ENCODE results near the gene SERPING1.
"Not testable (repeated sequence)": the region's sequence is repeated elsewhere in the genome, so short reads cannot be mapped to it uniquely, and the experiment has no call there.

The SERPING1 gene

DNA sequence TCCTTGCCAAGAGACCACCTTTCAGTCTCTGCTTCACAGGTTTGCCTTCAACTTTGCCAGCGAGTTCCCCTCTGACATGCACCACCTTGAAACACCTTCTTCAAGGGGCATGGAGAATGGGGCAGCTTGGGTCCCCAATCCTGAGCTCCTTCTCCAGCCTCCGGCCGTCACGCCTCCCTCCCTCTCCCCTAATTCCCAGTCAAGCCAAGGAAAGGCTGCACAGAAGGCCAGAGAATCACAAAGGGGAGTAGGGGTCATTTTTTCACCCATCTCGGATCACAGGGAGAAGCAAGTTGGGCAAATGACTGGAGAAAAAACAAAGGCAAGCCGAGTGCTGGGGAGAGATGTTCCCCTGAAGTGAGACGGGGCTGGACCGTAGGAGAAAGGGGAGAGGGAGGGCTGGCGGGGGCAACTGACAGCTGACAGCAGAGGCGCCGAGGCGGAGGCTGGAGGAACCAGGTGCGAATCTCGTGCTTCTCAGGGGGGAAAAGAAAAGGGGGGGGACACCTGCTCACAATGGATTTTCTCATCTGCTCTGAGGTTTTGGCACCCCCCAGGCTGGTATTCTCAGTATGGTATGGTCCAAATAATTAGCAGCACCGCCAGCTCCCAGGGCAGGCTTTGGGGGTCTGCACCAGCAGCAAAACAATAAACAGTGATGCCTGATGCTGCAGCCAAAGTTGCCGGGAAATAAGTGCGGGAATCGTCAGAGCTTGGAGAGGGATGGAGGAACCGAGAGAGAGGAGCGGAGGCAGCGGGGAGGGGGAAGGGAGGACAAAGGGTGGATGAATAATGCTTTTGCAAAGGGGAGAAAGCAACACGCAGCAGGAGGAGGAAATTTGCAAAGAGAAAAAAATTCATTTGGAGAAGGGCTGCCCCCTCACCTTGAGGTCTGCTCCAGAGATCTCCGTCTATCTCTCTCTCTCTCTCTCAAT, 51.6 kb downstream of the SERPING1 start:
- DNase-seq (ENCODE audit: low read depth) = no peak
- H3K4me3 ChIP-seq (ENCODE audit: low read depth, low read length) = peak overlapping the region; percentile 59

DNA sequence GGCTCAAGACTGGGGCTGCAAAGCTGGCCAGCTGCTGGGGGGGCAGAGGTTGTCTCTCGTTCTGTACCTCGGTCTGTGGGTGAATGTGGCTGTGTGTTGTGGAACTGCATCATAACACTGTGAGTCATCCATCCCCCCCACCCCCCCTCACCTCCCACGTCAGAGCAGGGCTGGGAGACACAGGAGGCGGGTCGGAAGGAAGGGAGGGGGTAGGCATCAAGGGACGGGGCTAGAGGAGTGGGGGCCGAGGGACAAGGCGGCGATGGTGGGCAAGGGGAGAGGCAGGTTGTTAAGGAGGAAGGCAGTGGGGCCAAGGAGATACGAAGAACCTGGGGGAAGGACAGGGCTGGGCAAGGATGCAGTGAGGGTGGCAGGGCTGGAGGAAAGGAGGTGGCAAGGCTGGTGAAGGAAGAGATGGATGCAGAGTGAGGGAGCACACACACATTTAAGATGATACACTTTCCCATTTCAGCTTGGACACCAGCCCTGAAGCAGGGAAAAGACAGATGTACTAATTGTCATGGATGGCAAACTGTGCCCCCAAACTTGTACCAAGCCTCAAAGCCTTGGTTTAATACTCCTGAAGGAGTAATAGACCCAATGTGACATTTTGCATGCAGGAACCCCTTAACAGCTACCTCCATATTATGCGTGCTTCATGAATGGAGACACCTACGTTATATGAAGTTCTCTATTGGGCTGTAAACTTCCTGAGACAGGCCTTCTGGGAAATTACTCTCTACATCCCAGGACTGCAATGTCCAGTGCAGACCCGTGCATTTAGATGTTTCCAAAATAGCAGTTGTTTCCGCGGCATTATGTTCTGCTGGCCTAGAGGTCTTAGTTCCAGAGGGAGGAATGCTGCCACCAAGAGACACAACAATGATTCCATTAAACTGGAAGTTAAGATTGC, 52.6 kb downstream of the SERPING1 start, which contains the start of gene YPEL4:
YPEL4 (minus strand) TSS at position 87 of the 913 bp plus-strand sequence. CDS start 2,805 bp downstream, outside the sequence.
- peak within 1 kb of the TSS; percentile 59 for H3K4me3 ChIP-seq (ENCODE audit: low read depth, low read length)
- DNase-seq (ENCODE audit: low read depth) = peak; percentile 61

DNA sequence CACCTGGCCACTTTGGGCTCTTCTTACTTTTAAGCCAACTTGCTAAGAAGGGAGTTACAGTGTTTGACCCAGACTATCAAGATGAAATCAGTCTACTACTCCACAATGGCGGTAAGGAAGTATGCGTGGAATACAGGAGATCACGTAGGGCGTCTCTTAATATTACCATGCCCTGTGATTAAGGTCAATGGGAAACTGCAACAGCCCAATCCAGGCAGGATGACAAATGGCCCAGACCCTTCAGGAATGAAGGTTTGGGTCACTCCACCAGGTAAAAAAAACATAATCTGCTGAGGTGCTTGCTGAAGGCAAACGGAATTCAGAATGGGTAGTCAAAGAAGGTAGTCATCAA, 53.2 kb downstream of the SERPING1 start:
- no peak for DNase-seq (ENCODE audit: low read depth)
- H3K4me3 ChIP-seq (ENCODE audit: low read depth, low read length) = no peak overlapping the region

DNA sequence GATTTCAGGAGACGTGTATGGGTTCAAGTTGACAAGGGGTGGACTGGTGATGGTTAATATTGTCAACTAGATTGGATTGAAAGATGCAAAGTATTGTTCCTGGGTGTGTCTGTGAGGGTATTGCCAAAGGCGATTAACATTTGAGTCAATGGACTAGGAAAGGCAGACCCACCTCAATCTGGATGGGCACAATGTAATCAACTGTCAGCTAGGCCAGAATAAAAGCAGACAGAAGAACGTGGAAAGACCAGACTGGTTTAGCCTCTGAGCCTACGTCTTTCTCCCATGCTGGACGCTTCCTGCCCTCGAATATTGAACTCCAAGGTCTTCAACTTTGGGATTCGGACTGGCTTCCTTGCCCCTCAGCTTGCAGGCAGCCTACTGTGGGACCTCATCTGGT, 53.9 kb downstream of the SERPING1 start:
- no peak overlapping the region for H3K4me3 ChIP-seq (ENCODE audit: low read depth, low read length)
- no peak for DNase-seq (ENCODE audit: low read depth)

DNA sequence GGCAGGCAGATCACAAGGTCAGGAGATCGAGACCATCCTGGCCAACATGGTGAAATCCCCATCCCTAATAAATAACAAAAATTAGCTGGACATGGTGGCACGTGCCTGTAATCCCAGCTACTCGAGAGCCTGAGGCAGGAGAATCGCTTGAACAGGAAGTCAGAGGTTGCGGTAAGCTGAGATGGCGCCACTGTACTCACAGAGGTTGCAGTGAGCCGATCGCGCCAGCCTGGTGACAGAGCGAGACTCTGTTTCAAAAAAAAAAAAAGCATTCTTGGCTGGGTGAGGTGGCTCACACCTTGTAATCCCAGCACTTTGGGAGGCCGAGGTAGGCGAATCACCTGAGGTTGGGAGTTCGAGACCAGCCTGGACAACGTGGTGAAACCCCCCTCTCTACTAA, 54.7 kb downstream of the SERPING1 start:
- H3K4me3 ChIP-seq (ENCODE audit: low read depth, low read length); DNase-seq (ENCODE audit: low read depth): not testable (repeated sequence)

DNA sequence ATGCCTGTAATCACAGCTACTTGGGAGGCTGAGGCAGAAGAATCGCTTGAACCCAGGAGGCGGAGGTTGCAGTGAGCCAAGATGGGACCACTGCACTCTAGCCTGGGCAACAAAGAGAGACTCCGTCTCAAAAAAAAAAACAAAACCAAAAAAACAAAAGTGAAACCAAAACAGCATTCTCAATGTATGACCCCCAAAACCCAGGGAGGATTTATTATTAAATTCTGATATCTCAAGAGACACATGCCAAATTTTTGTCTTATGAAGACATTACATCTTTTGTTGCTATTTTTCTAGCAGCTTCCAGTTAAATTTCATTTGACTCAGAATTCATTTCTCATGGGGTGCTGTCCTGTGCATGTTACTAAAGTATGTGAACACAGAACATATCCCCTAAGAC, 55.2 kb downstream of the SERPING1 start:
- DNase-seq (ENCODE audit: low read depth) = no peak
- no peak overlapping the region for H3K4me3 ChIP-seq (ENCODE audit: low read depth, low read length)

DNA sequence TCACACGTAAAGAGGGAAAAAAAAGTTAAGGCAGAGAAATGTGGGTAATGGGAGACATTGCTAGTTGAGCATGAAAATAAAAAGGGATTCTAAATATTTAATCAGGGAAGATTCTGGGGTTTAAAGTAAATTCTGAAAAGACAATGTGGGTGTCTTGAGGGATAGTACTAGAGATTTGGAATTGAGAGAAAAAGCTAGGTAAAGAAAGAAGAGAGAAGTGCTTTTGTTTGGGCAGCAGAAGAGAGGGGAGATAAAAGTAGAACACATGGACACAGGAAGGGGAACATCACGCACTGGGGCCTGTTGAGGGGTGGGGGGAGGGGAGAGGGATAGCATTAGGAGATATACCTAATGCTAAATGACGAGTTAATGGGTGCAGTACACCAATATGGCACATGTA, 55.7 kb downstream of the SERPING1 start:
- H3K4me3 ChIP-seq (ENCODE audit: low read depth, low read length) = no peak overlapping the region
- no peak for DNase-seq (ENCODE audit: low read depth)

DNA sequence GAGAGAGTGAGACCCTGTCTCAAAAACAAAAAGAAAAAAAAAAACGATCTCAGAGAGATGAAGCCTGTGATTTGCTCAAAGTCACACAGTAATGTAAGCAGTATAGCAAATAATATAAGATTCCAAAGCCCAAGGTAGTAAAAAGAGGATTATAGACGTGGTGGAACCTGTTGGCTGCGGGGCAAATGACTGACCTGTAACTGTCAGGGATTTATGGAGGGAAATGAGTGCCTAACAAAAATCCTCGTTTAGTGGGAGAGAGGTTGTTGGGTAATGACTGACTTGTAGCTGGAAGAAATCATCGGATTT, 59.4 kb downstream of the SERPING1 start:
- H3K4me3 ChIP-seq (ENCODE audit: low read depth, low read length) = peak overlapping the region; percentile 76
- no peak for DNase-seq (ENCODE audit: low read depth)

DNA sequence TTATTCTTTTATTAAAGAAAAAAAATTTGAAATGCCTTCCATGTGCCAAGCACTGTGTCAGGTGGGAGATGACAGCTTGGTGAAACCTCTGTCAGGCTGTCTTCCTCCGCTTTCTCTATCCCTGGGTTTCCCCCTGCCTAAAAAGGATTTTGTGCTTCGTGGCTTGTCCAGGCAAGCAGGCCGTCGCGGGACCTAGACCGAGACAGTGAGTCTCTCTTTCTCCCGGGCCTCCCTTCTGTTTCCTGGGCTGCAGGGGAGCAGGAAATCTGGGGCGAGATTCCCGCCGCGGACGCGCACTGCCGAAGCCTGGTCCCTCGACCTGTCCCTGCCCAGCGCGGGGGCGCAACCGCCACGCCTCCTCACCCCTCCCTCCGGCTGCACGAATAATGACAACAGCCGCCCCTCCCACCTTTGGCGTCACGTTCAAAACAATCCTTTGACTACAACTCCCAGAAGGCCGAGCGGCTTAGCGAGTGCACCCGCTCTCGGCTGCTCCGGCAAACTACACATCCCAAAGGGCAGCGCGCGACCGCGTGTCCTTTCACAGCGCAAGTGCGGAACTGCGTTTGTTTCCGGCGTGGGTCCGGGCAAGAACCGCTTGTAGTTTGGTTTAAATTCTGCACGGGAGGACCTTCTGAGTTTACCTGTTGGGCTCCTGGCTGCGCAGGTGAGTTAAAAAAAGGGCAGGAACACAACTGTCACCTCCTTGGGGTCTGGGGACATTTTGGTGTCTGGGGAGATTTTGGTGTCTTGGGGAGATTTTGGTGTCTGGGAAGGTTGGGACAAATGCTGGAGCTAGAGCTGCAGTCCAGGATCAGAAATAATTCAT, 59.9 kb downstream of the SERPING1 start, which contains the start of gene CLP1:
CLP1 (plus strand) TSS at position 569 of the 829 bp plus-strand sequence. CDS start 1,715 bp downstream, outside the sequence.
- H3K4me3 ChIP-seq (ENCODE audit: low read depth, low read length) = peak within 1 kb of the TSS; percentile 76
- DNase-seq (ENCODE audit: low read depth) = peak; percentile 96

DNA sequence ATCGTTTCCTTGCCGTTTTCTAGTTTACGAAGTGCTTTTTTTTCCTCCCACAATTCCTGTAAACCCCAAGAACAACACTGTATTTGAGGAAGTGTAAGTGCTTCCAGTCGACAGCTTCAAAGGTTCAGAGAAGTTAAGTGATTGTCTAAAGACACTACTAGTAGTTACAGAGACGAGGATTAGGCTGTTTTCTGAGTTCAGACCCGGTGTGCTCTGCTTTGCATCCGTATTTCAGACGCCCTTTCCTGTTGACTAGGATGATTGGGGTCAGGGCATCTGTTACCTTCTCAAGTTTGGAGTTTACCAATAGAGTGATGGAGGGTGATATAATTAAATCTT, 60.5 kb downstream of the SERPING1 start:
- DNase-seq (ENCODE audit: low read depth) = no peak
- peak overlapping the region; percentile 76 for H3K4me3 ChIP-seq (ENCODE audit: low read depth, low read length)

DNA sequence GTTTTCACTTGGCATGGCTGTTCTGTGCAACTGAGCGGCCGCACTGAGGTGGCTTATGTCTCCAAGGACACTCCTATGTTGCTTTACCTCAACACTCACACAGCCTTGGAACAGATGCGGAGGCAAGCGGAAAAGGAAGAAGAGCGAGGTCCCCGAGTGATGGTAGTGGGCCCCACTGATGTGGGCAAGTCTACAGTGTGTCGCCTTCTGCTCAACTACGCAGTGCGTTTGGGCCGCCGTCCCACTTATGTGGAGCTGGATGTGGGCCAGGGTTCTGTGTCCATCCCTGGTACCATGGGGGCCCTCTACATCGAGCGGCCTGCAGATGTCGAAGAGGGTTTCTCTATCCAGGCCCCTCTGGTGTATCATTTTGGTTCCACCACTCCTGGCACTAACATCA, 62.2 kb downstream of the SERPING1 start:
- DNase-seq (ENCODE audit: low read depth) = no peak
- no peak overlapping the region for H3K4me3 ChIP-seq (ENCODE audit: low read depth, low read length)

DNA sequence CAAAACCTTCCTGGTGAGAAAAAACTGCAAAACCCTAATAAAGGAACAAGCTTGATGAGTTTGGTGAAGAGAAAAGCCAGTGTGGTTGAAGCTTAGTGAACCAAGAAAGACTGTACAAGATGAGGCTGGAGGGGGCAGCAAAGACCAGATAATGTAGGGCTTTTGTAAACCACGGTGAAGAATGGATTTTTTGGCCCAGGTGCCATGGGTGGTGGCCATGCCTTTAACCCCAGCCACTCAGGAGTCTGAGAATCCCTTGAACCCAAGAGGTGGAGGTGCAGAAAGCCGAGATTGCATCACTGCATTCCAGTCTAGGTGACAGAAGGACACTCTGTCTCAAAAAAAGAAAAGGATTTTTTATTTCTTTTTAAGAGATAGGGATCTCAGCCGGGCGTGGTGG, 65.4 kb downstream of the SERPING1 start:
- no peak for DNase-seq (ENCODE audit: low read depth)
- H3K4me3 ChIP-seq (ENCODE audit: low read depth, low read length) = no peak overlapping the region

DNA sequence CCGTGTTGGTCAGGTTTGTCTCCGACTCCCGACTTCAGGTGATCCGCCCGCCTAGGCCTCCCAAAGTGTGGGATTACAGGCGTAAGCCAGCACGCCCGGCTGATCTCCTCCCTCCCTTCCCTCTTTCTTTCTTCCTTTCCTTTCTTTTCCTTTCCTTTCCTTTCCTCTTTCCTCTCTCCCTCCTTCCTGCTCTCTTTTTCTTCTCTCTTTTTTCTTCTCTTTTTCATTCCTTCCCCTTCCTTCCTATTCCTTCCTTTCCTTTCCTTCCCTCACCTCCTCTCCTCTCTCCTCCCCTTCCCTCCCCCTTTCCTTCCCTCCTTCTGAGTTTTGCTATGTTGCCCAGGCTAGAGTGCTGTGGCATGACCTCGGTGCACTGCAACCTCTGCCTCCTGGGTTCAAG, 66.5 kb downstream of the SERPING1 start:
- H3K4me3 ChIP-seq (ENCODE audit: low read depth, low read length) = no peak overlapping the region

More for the DNA sequence above, 66.5 kb downstream of the SERPING1 start:
- DNase-seq (ENCODE audit: low read depth) = no peak

All from skeletal muscle cell (primary cell).